CD4-positive, alpha-beta T cell treated with Interleukin-10 for 1 hour (primary cell): Measurements from ENCODE around the gene ATP4B.

Experiments used
- DNase-seq: peaks from one replicate; pipeline ENCODE4 v3.0.0-alpha.2; 2020

Gene ATP4B

GRCh38 chr13:113657851-113658741, at the start of gene ATP4B:
ATP4B (minus strand) TSS chr13:113658198; CDS start chr13:113658144, 54 bp downstream.
- no peak for DNase-seq

GRCh38 chr13:113672002-113672651, 14.1 kb upstream of the ATP4B start:
- DNase-seq: no peak

GRCh38 chr13:113671066-113672001, 13.3 kb upstream of the ATP4B start:
- DNase-seq: no peak

- no peak for DNase-seq
Observed at GRCh38 chr13:113670541-113670940, 12.5 kb upstream of the ATP4B start.

GRCh38 chr13:113669755-113670341, 11.8 kb upstream of the ATP4B start:
- DNase-seq: no peak

- no peak for DNase-seq
Observed at GRCh38 chr13:113669231-113669754, 11.3 kb upstream of the ATP4B start.

GRCh38 chr13:113668491-113668971, 10.5 kb upstream of the ATP4B start:
- DNase-seq: no peak

GRCh38 chr13:113667771-113668490, 9.9 kb upstream of the ATP4B start:
- DNase-seq: no peak

GRCh38 chr13:113666951-113667701, 9.1 kb upstream of the ATP4B start, which contains the start of gene GRK1:
GRK1 (plus strand) TSS chr13:113667219; CDS start chr13:113667387, 168 bp downstream.
- DNase-seq: no peak

- DNase-seq: no peak
Observed at GRCh38 chr13:113666329-113666670, 8.3 kb upstream of the ATP4B start.

- DNase-seq: no peak
Observed at GRCh38 chr13:113665597-113666328, 7.8 kb upstream of the ATP4B start.

GRCh38 chr13:113664751-113665596, 7.0 kb upstream of the ATP4B start:
- no peak for DNase-seq

GRCh38 chr13:113663934-113664333, 5.9 kb upstream of the ATP4B start:
- DNase-seq: no peak

GRCh38 chr13:113661509-113661908, 3.5 kb upstream of the ATP4B start:
- no peak for DNase-seq

- no peak for DNase-seq
Observed at GRCh38 chr13:113660066-113660465, 2.1 kb upstream of the ATP4B start.

- no peak for DNase-seq
Observed at GRCh38 chr13:113659337-113659736, 1.3 kb upstream of the ATP4B start.

- no peak for DNase-seq
Observed at GRCh38 chr13:113658836-113659235, 838 bp upstream of the ATP4B start.

- no peak for DNase-seq
Observed at GRCh38 chr13:113656831-113657671, 947 bp downstream of the ATP4B start.
